H9 (cell line): ENCODE data around the gene FTH1. TPM values are rescaled to one million over a fixed set of nuclear protein-coding genes. Genes with fewer than 3 reads are reported as not detected.

ENCODE experiments used
- DNase-seq: peaks from one replicate; pipeline ENCODE4 v3.0.0-alpha.2; 2017
- H2AFZ ChIP-seq: one replicate; pipeline ENCODE4 v1.6.1; 2013; ENCODE audit warnings: mild to moderate bottlenecking, low read length, control low read depth, moderate library complexity
- H2AK5ac ChIP-seq: 2 replicates; pipeline ENCODE4 v1.6.1; 2013; ENCODE audit warnings: low read length, control low read depth, mixed read lengths; ENCODE audit not compliant: insufficient read length
- H2BK120ac ChIP-seq: one replicate; pipeline ENCODE4 v1.6.1; 2013; ENCODE audit warnings: low read depth, mild to moderate bottlenecking, low read length, control low read depth, inconsistent platforms; ENCODE audit not compliant: poor library complexity, severe bottlenecking
- H2BK12ac ChIP-seq: 2 replicates; pipeline ENCODE4 v1.6.1; 2013; ENCODE audit warnings: low read length, control low read depth, mixed read lengths, low read depth; ENCODE audit not compliant: insufficient read length
- H2BK15ac ChIP-seq: 2 replicates; pipeline ENCODE4 v1.6.1; 2013; ENCODE audit warnings: low read depth, low read length, control low read depth
- H2BK20ac ChIP-seq: one replicate; pipeline ENCODE4 v1.6.1; 2013; ENCODE audit warnings: low read depth, mild to moderate bottlenecking, low read length, control low read depth, inconsistent platforms; ENCODE audit not compliant: poor library complexity, severe bottlenecking
- H2BK5ac ChIP-seq: 2 replicates; pipeline ENCODE4 v1.6.1; 2013; ENCODE audit warnings: low read length, control low read depth, mixed read lengths; ENCODE audit not compliant: insufficient read length
- H3K14ac ChIP-seq: 2 replicates; pipeline ENCODE4 v1.6.1; 2013; ENCODE audit warnings: low read length, control low read depth; ENCODE audit not compliant: insufficient read depth
- H3K18ac ChIP-seq: 2 replicates; pipeline ENCODE4 v1.6.1; 2013; ENCODE audit warnings: low read depth, mild to moderate bottlenecking, mixed read lengths, low read length, control low read depth; ENCODE audit not compliant: insufficient read length
- H3K23ac ChIP-seq: 2 replicates; pipeline ENCODE4 v1.6.1; 2013; ENCODE audit warnings: low read length, control low read depth, mixed read lengths, low read depth; ENCODE audit not compliant: insufficient read length
- H3K23me2 ChIP-seq: 2 replicates; pipeline ENCODE4 v1.6.1; 2013; ENCODE audit warnings: low read depth, mild to moderate bottlenecking, mixed read lengths, low read length, control low read depth; ENCODE audit not compliant: insufficient read length, poor library complexity, severe bottlenecking
- H3K27ac ChIP-seq: 2 replicates; pipeline ENCODE4 v1.5.1; 2013; ENCODE audit warnings: low read length, control low read depth, mixed read lengths, low read depth; ENCODE audit not compliant: insufficient read length
- H3K27me3 ChIP-seq: 2 replicates; pipeline ENCODE4 v1.6.1; 2013; ENCODE audit warnings: low read length, control low read depth, inconsistent platforms; ENCODE audit not compliant: insufficient read depth
- H3K4ac ChIP-seq: 2 replicates; pipeline ENCODE4 v1.6.1; 2013; ENCODE audit warnings: low read depth, mild to moderate bottlenecking, control low read depth, inconsistent platforms, low read length, moderate library complexity
- H3K4me1 ChIP-seq: 2 replicates; pipeline ENCODE4 v1.6.1; 2013; ENCODE audit warnings: low read length, control low read depth, inconsistent platforms; ENCODE audit not compliant: insufficient read depth
- H3K4me2 ChIP-seq: 2 replicates; pipeline ENCODE4 v1.6.1; 2013; ENCODE audit warnings: low read length, control low read depth, mixed read lengths; ENCODE audit not compliant: insufficient read length, insufficient read depth
- H3K56ac ChIP-seq: 2 replicates; pipeline ENCODE4 v1.6.1; 2013; ENCODE audit warnings: low read depth, mild to moderate bottlenecking, mixed read lengths, low read length, control low read depth; ENCODE audit not compliant: insufficient read length
- H3K79me1 ChIP-seq: 2 replicates; pipeline ENCODE4 v1.6.1; 2013; ENCODE audit warnings: low read depth, mild to moderate bottlenecking, moderate library complexity, low read length, control low read depth, inconsistent platforms; ENCODE audit not compliant: insufficient read depth, poor library complexity, severe bottlenecking
- H3K79me2 ChIP-seq: 2 replicates; pipeline ENCODE4 v1.6.1; 2013; ENCODE audit warnings: low read length, control low read depth, inconsistent platforms; ENCODE audit not compliant: insufficient read depth
- H3K9ac ChIP-seq: 2 replicates; pipeline ENCODE4 v1.6.1; 2013; ENCODE audit warnings: low read length, control low read depth, mixed read lengths; ENCODE audit not compliant: insufficient read length; ENCODE audit errors: extremely low read depth
- H3K9me3 ChIP-seq: one replicate; pipeline ENCODE4 v1.6.1; 2013; ENCODE audit warnings: low read depth, low read length, inconsistent platforms; ENCODE audit not compliant: control insufficient read depth
- H3T11ph ChIP-seq: one replicate; pipeline ENCODE4 v1.6.1; 2013; ENCODE audit warnings: mild to moderate bottlenecking, low read length, control low read depth, inconsistent platforms
- H4K20me1 ChIP-seq: one replicate; pipeline ENCODE4 v1.6.1; 2013; ENCODE audit not compliant: control insufficient read depth, insufficient read length, insufficient read depth
- H4K5ac ChIP-seq: 2 replicates; pipeline ENCODE4 v1.6.1; 2013; ENCODE audit warnings: low read depth, mild to moderate bottlenecking, mixed read lengths, low read length, control low read depth; ENCODE audit not compliant: insufficient read length
- H4K8ac ChIP-seq: replicated peaks from 2 replicates; pipeline ENCODE4 v1.6.1; 2013; ENCODE audit warnings: low read length, control low read depth, mixed read lengths, low read depth; ENCODE audit not compliant: insufficient read length
- H4K91ac ChIP-seq: 2 replicates; pipeline ENCODE4 v1.6.1; 2013; ENCODE audit warnings: low read depth, mild to moderate bottlenecking, moderate library complexity, mixed read lengths, low read length, control low read depth; ENCODE audit not compliant: insufficient read length
- H3K27ac Mint-ChIP-seq, 3 experiments: 2 replicates in 2 of 3; 3 replicates in 1 of 3; pipeline ENCODE4 v1.8.0; 2020 to 2021; ENCODE audit warnings: mixed read lengths in 3 of 3, mild to moderate bottlenecking in 1 of 3, moderate library complexity in 1 of 3
- H3K27me3 Mint-ChIP-seq: 2 replicates; pipeline ENCODE4 v1.8.0; 2021; ENCODE audit warnings: low read depth, mild to moderate bottlenecking, moderate library complexity, mixed read lengths
- H3K36me3 Mint-ChIP-seq, 3 experiments: 2 replicates in 2 of 3; 3 replicates in 1 of 3; pipeline ENCODE4 v1.8.0; 2020 to 2021; ENCODE audit warnings: low read depth in 3 of 3, mixed read lengths in 3 of 3; ENCODE audit not compliant: insufficient read depth in 1 of 3
- H3K4me1 Mint-ChIP-seq, 2 experiments: 2 replicates each; pipeline ENCODE4 v1.8.0; 2020; ENCODE audit warnings: mixed read lengths in 2 of 2
- H3K4me3 Mint-ChIP-seq, 2 experiments: 2 replicates in 1 of 2; 3 replicates in 1 of 2; pipeline ENCODE4 v1.8.0; 2020 to 2021; ENCODE audit warnings: mild to moderate bottlenecking in 2 of 2, mixed read lengths in 2 of 2, moderate library complexity in 1 of 2
- H3K9me3 Mint-ChIP-seq, 2 experiments: 2 replicates in 1 of 2; 3 replicates in 1 of 2; pipeline ENCODE4 v1.8.0; 2020; ENCODE audit warnings: mild to moderate bottlenecking in 2 of 2, mixed read lengths in 2 of 2, moderate library complexity in 1 of 2
- CTCF ChIP-seq: fragments of 200-600 bp; sonication (generic); conservative IDR thresholded peaks from 3 replicates; pipeline ENCODE4 v1.8.0; 2021; ENCODE audit warnings: antibody characterized with exemption, mild to moderate bottlenecking
- WGBS: extraction: QIAGEN DNeasy Blood & Tissue Kit; methylation state at CpG from one replicate; pipeline ENCODE4 v1.1.7; 2013; ENCODE audit warnings: missing lambda C conversion rate, low lambda C conversion rate, mixed read lengths; ENCODE audit not compliant: insufficient read length; ENCODE audit errors: extremely low coverage; 5-methylcytosine and 5-hydroxymethylcytosine counted together
- total RNA-seq: library from RNA; stranded (reverse); gene quantifications from 2 replicates; pipeline ENCODE4 v1.2.1, GENCODE V29; 2021

The FTH1 gene
- total RNA-seq, 1 experiment from 2014 or later, result 1,505 TPM

GRCh38 chr11:61917334-61918109, 49.9 kb downstream of the FTH1 start, which contains the start of gene RAB3IL1:
Gene RAB3IL1, minus strand, starts transcription at chr11:61917566. Its CDS starts 199 bp downstream, at chr11:61917367.
- H3K14ac ChIP-seq, result no peak within 1 kb of the TSS; the same call in 1 of the 2 replicates
- no peaks in the 10 kb centered on the region; the same call in 1 of the 2 replicates for H3K27me3 ChIP-seq
- peaks cover 5% of the 10 kb centered on the region for H3K23me2 ChIP-seq
- no peak within 1 kb of the TSS for H4K91ac ChIP-seq
- no peaks in the 10 kb centered on the region for H3K9me3 ChIP-seq
- H2AK5ac ChIP-seq, result no peak within 1 kb of the TSS
- no peak within 1 kb of the TSS for H3K56ac ChIP-seq
- no peak within 1 kb of the TSS for H4K8ac ChIP-seq
- no peaks in the 10 kb centered on the region for H4K20me1 ChIP-seq
- peak; percentile 71 for DNase-seq
- WGBS, result no CpG with 5 or more reads among the region's 74 CpGs
- H3K79me2 ChIP-seq, result no peaks in the 10 kb centered on the region
- no peak within 1 kb of the TSS for H4K5ac ChIP-seq
- H3K4ac ChIP-seq, result no peak within 1 kb of the TSS
- H2BK12ac ChIP-seq, result no peak within 1 kb of the TSS
- no peak within 1 kb of the TSS for H3K27ac Mint-ChIP-seq
- peaks cover 57% of the 10 kb centered on the region for H3K27me3 Mint-ChIP-seq
- H3K4me1 Mint-ChIP-seq, result peaks cover 13 to 22% of the 10 kb centered on the region in 2 experiments
- no peak within 1 kb of the TSS for H3K27ac ChIP-seq
- H3K9me3 Mint-ChIP-seq, result no peaks in the 10 kb centered on the region; a peak in 1 of 5 replicates
- no peak for TF ChIP-seq CTCF
- H2BK120ac ChIP-seq, result no peak within 1 kb of the TSS
- H3K9ac ChIP-seq, result no peak within 1 kb of the TSS
- H3T11ph ChIP-seq, result no peak within 1 kb of the TSS
- no peaks in the 10 kb centered on the region for H3K79me1 ChIP-seq
- H2BK20ac ChIP-seq, result no peak within 1 kb of the TSS
- H2BK15ac ChIP-seq, result no peak within 1 kb of the TSS
- no peak within 1 kb of the TSS for H2AFZ ChIP-seq
- peak within 1 kb of the TSS; percentile 72 to 84 for H3K4me3 Mint-ChIP-seq
- H3K4me1 ChIP-seq, result no peaks in the 10 kb centered on the region
- no peak within 1 kb of the TSS for H3K23ac ChIP-seq
- peak within 1 kb of the TSS; percentile 51 for H3K4me2 ChIP-seq
- no peak within 1 kb of the TSS for H3K18ac ChIP-seq
- H2BK5ac ChIP-seq, result no peak within 1 kb of the TSS
- no peaks in the 10 kb centered on the region for H3K36me3 Mint-ChIP-seq
